Tibial nerve (tissue), 4 donors: Measurements from ENCODE around the gene FRMD4A.

ENCODE experiments used
- EP300 ChIP-seq, 2 donors: sonication (generic); formaldehyde crosslinking; IDR thresholded peaks; one replicate each; pipeline ENCODE4 v1.6.1; 2017; ENCODE audit warnings: antibody characterized with exemption in 2 of 2, mild to moderate bottlenecking in 1 of 2
- POLR2A ChIP-seq, 2 donors: fragments of 450-650 bp; IDR thresholded peaks; one replicate each; pipeline ENCODE4 v1.6.1; 2017; ENCODE audit warnings: antibody characterized with exemption in 2 of 2, mild to moderate bottlenecking in 2 of 2, moderate library complexity in 2 of 2
- TF ChIP-seq, protein P1 (sequence below), 5 experiments: fragments of 200-600 bp in 3 of 5; fragments of 450-650 bp in 2 of 5; sonication (generic) in 3 of 5; IDR thresholded peaks; one replicate each; pipeline ENCODE4 v1.5.1; 2016 to 2019; ENCODE audit warnings: antibody characterized with exemption in 5 of 5, mild to moderate bottlenecking in 3 of 5, moderate library complexity in 2 of 5

DNA sequence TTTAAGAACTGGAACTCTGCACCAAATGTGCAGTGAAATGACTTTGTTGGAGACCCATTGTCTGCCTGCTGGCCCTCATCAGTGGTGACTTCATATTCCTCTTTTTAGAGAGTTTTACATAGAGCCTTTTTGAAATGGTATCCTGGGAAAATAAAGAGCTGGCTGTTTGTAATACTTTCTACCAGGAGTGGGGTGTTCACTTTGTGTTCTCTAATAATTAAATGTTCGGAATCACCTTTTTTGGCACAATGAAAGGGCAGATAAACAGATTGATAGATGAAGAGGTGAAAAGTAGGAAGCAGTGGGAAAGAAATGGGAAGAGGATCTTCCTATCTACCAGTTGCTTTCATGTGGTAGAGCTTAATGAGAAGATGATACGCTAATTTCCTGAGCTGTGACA lies 688.4 kb downstream of the FRMD4A start:
- TF ChIP-seq, protein P1, sequence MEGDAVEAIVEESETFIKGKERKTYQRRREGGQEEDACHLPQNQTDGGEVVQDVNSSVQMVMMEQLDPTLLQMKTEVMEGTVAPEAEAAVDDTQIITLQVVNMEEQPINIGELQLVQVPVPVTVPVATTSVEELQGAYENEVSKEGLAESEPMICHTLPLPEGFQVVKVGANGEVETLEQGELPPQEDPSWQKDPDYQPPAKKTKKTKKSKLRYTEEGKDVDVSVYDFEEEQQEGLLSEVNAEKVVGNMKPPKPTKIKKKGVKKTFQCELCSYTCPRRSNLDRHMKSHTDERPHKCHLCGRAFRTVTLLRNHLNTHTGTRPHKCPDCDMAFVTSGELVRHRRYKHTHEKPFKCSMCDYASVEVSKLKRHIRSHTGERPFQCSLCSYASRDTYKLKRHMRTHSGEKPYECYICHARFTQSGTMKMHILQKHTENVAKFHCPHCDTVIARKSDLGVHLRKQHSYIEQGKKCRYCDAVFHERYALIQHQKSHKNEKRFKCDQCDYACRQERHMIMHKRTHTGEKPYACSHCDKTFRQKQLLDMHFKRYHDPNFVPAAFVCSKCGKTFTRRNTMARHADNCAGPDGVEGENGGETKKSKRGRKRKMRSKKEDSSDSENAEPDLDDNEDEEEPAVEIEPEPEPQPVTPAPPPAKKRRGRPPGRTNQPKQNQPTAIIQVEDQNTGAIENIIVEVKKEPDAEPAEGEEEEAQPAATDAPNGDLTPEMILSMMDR (IDR thresholded peaks at IDR 0.05), result no peak
- TF ChIP-seq POLR2A (IDR thresholded peaks at IDR 0.05), result no peak
- TF ChIP-seq EP300 (IDR thresholded peaks at IDR 0.05), result no peak
